ENCODE data around the gene AMIGO2. TPM values are rescaled to one million over a fixed set of nuclear protein-coding genes. Genes with fewer than 3 reads are reported as not detected.
"Not testable (repeated sequence)": the region's sequence is repeated elsewhere in the genome, so short reads cannot be mapped to it uniquely, and the experiment has no call there.

AMIGO2 gene
- total and polyA plus RNA-seq, 7 donors, result 0.48 to 1.1 (median 0.64) TPM

DNA sequence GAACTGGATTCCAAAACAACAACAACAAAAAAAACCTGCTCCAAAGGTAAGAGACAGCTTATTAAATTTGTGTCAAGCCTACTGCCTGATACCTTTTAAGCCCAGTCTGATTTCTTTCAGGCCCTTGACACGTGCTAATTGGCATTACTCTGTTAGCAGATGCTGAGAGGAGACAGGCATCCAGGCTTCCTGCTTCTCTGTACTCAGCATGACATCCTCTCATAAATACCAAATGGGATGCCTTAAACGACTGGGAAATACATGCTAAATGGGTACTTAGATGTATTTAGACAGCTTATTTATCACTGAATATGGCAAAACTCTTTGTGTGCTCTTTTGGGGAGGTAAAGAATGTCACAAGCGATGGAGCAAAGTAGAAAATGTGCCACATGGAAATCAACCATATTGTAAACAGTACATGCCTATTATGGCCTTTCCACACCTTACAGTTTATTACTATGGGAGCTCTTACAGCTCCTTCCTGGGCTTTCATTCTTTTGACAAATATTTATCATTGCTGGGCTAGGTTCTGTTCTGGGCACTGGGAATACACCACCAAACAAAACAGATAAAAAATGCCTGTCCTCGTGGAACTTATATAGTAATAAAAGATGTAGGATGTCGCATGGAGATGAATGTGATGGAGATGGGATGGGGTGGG lies 11.9 kb downstream of the AMIGO2 start:
- no peaks in the 10 kb centered on the region for H3K36me3 ChIP-seq (ENCODE audit: insufficient read depth in 1 of 2, low read depth in 1 of 2)
- no peaks in the 10 kb centered on the region for H3K27me3 ChIP-seq (ENCODE audit: insufficient read depth in 3 of 3, low read length in 2 of 3)
- no peak for ATAC-seq
- no peaks in the 10 kb centered on the region for H3K4me1 ChIP-seq
- 54 to 57% (median 57%) methylated on average over 5 of the region's 5 CpGs for WGBS, 3 donors
- TF ChIP-seq, protein P1, sequence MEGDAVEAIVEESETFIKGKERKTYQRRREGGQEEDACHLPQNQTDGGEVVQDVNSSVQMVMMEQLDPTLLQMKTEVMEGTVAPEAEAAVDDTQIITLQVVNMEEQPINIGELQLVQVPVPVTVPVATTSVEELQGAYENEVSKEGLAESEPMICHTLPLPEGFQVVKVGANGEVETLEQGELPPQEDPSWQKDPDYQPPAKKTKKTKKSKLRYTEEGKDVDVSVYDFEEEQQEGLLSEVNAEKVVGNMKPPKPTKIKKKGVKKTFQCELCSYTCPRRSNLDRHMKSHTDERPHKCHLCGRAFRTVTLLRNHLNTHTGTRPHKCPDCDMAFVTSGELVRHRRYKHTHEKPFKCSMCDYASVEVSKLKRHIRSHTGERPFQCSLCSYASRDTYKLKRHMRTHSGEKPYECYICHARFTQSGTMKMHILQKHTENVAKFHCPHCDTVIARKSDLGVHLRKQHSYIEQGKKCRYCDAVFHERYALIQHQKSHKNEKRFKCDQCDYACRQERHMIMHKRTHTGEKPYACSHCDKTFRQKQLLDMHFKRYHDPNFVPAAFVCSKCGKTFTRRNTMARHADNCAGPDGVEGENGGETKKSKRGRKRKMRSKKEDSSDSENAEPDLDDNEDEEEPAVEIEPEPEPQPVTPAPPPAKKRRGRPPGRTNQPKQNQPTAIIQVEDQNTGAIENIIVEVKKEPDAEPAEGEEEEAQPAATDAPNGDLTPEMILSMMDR (IDR thresholded peaks at IDR 0.05), result no peak
- DNase-seq, result no peak
- H3K4me3 ChIP-seq, result no peak overlapping the region
- H3K9me3 ChIP-seq, result no peaks in the 10 kb centered on the region
- intact Hi-C loops (cut with DNase I), result no loop called here
- H3K27ac ChIP-seq, result no peak overlapping the region

DNA sequence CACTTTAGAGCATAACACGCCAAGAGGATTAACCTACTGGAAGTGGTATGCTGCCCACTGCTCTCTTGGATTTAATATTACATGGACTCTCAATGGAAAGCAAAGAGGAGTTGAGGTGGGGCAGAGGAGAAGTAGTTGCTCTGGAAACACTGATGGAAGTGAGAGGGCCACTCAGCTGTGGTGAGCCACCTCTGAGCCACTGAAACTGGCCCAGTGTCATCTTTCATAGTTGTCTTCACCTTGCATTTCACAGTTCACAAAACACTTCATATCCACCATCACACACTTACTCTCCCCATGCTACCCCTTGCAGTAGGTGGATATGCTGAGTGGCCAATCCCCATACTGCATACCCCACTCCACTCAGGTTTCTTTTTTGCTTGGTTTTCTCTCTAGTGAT lies 12.6 kb downstream of the AMIGO2 start:
- no peak for ATAC-seq
- intact Hi-C loops (cut with DNase I), result no loop called here
- Histone ChIP-seq H3K4me1 (no peaks in the 10 kb centered on the region), H3K27me3 (ENCODE audit: insufficient read depth in 3 of 3, low read length in 2 of 3) (no peaks in the 10 kb centered on the region), H3K36me3 (ENCODE audit: insufficient read depth in 1 of 2, low read depth in 1 of 2) (no peaks in the 10 kb centered on the region), H3K9me3 (no peaks in the 10 kb centered on the region), H3K4me3 (no peak overlapping the region), H3K27ac (no peak overlapping the region)
- no peak for DNase-seq
- WGBS, 3 donors, result 94 to 97% (median 96%) methylated on average over 1 of the region's 1 CpG
- TF ChIP-seq, protein P1 (IDR thresholded peaks at IDR 0.05), result no peak

DNA sequence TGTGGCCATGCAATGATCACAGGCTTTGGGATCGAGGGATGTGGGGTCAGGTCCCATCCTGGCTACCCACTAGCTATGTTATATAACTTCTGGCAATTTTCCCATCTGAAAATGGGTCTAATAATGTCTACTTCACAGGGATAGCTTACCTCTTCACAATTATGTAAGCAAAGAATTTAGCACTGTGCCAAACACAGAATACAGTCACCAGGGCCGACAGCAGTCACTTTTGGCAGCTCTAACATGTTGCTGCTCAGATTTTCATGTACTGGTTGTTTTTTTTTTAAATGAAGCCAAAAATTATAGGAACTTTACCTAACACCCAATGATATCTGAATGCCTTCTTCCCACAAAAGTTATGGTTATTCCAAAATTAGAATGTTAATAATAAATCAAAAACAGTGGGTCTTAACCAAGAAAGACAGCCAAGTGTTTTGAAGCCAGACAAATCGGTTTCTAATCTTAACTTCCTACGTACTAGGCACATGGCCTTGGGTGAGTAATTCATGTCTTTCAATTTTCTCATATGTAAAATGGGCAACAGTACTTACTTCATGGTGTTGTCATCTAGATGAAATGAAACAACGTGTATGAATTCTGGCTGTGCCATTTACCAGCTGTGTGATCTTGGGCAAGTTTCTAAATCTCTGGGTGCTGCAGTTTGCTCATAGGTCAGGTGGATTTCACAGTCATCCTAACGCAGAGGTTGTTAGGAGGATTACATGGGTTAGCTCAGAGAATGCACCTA lies 13.3 kb downstream of the AMIGO2 start:
- H3K4me1 ChIP-seq, result no peaks in the 10 kb centered on the region
- H3K4me3 ChIP-seq, result no peak overlapping the region
- H3K27me3 ChIP-seq (ENCODE audit: insufficient read depth in 3 of 3, low read length in 2 of 3), result no peaks in the 10 kb centered on the region
- H3K27ac ChIP-seq, result no peak overlapping the region
- no peak for ATAC-seq
- TF ChIP-seq, protein P1 (IDR thresholded peaks at IDR 0.05), result no peak
- no peaks in the 10 kb centered on the region for H3K9me3 ChIP-seq
- WGBS, 3 donors, result 40 to 50% (median 41%) methylated on average over 6 of the region's 6 CpGs
- intact Hi-C loops (cut with DNase I), result no loop called here
- no peak for DNase-seq
- no peaks in the 10 kb centered on the region for H3K36me3 ChIP-seq (ENCODE audit: insufficient read depth in 1 of 2, low read depth in 1 of 2)

DNA sequence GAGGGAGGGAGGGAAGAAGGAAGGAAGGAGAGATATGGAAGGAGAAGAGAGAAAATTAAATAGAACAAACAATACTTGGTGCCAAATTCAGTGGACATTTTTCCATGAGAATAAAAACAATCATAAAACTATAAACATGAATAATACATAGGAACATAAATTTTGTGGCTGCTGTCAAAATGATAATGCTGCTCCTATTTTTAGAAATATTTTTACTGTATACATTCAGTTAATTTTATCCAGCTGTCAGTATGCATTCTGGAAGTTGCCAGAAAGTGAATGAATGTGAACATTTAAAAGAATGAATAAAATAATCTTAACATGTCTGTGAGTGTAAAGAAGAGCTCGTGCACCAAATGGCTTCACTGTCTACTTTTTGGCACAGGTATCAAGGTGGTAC lies 14.2 kb downstream of the AMIGO2 start:
- no peak overlapping the region for H3K4me3 ChIP-seq
- ATAC-seq (no peak), DNase-seq (no peak)
- no peaks in the 10 kb centered on the region for H3K27me3 ChIP-seq (ENCODE audit: insufficient read depth in 3 of 3, low read length in 2 of 3)
- H3K9me3 ChIP-seq, result no peaks in the 10 kb centered on the region
- TF ChIP-seq, protein P1 (IDR thresholded peaks at IDR 0.05), result no peak
- no peaks in the 10 kb centered on the region for H3K4me1 ChIP-seq
- intact Hi-C loops (cut with DNase I), result no loop called here
- H3K27ac ChIP-seq, result no peak overlapping the region
- no peaks in the 10 kb centered on the region for H3K36me3 ChIP-seq (ENCODE audit: insufficient read depth in 1 of 2, low read depth in 1 of 2)
- WGBS, 3 donors, result 68 to 82% (median 73%) methylated on average over 1 of the region's 1 CpG

DNA sequence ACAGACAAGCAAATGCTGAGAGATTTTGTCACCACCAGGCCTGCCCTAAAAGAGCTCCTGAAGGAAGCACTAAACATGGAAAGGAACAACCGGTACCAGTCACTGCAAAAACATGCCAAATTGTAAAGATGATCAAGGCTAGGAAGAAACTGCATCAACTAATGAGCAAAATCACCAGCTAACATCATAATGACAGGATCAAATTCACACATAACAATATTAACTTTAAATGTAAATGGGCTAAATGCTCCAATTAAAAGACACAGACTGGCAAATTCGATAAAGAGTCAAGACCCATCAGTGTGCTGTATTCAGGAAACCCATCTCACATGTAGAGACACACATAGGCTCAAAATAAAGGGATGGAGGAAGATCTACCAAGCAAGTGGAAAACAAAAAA lies 21.1 kb downstream of the AMIGO2 start:
- DNase-seq; H3K4me1 ChIP-seq; ATAC-seq; H3K27ac ChIP-seq; H3K9me3 ChIP-seq; H3K36me3 ChIP-seq (ENCODE audit: insufficient read depth in 1 of 2, low read depth in 1 of 2); intact Hi-C loops (cut with DNase I); H3K4me3 ChIP-seq; H3K27me3 ChIP-seq (ENCODE audit: insufficient read depth in 3 of 3, low read length in 2 of 3): not testable (repeated sequence)
- WGBS, 3 donors, result 81 to 86% (median 83%) methylated on average over 1 to 2 of the region's 2 CpGs

DNA sequence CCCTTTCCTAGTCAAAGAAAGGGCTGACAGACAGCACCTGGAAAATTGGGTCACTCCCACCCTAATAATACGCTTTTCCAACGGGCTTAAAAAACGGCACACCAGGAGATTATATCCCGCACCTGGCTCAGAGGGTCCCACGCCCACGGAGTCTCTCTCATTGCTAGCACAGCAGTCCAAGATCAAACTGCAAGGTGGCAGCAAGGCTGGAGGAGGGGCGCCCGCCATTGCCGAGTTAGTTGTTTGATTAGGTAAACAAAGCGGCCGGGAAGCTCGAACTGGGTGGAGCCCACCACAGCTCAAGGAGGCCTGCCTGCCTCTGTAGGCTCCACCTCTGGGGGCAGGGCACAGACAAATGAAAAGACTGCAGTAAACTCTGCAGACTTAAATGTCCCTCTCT lies 22.8 kb downstream of the AMIGO2 start:
- H3K9me3 ChIP-seq; intact Hi-C loops (cut with DNase I); H3K4me1 ChIP-seq; ATAC-seq; H3K36me3 ChIP-seq (ENCODE audit: insufficient read depth in 1 of 2, low read depth in 1 of 2); H3K27ac ChIP-seq; DNase-seq; H3K4me3 ChIP-seq; H3K27me3 ChIP-seq (ENCODE audit: insufficient read depth in 3 of 3, low read length in 2 of 3): not testable (repeated sequence)
- 86 to 94% (median 93%) methylated on average over 9 to 12 of the region's 12 CpGs for WGBS, 3 donors

DNA sequence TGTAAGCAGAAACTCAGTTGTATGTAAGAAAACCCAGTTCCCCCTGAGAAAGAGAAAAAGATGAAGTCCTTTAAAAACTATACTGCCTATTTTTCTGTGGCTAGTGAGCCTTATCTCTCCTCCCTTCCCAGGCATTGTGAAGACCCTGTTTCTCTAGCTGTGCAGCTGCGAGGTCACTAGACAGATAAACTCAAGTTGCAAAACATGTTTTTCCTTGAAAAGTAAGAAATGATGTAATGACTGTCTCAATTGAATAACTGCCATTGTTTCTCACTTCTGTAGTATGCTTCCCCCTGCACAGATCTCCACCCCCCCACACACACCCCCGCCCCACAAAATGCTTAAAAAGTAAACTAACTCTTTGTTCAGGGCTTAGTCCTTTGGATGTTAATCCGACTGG lies 23.9 kb downstream of the AMIGO2 start:
- 65 to 75% (median 75%) methylated on average over 3 of the region's 3 CpGs for WGBS, 3 donors
- intact Hi-C loops (cut with DNase I), result not testable (repeated sequence)

More for the DNA sequence above, 23.9 kb downstream of the AMIGO2 start:
- H3K4me3 ChIP-seq; H3K36me3 ChIP-seq (ENCODE audit: insufficient read depth in 1 of 2, low read depth in 1 of 2); ATAC-seq; H3K27me3 ChIP-seq (ENCODE audit: insufficient read depth in 3 of 3, low read length in 2 of 3); DNase-seq; H3K4me1 ChIP-seq; H3K9me3 ChIP-seq; H3K27ac ChIP-seq: not testable (repeated sequence)
